NCI-H2107 treated with DMSO at 0.1 percent for 48 hours (cell line): ENCODE results near the gene SLC35F4.
A peak's percentile ranks its signal among the peaks of the same experiment; 100 is the strongest.

Experiments
- DNase-seq: peaks from one replicate; lab custom pipeline; 2025; ENCODE audit not compliant: unreplicated experiment; lab: John Stamatoyannopoulos, UW

Gene SLC35F4

GRCh38 chr14:57549765-57550420 lies 316.0 kb downstream of the SLC35F4 start:
- no peak for DNase-seq

- no peak for DNase-seq
These were observed 316.8 kb downstream of the SLC35F4 start for GRCh38 chr14:57549016-57549564.

GRCh38 chr14:57547131-57547530 lies 318.8 kb downstream of the SLC35F4 start:
- DNase-seq: no peak

- DNase-seq: peak; percentile 26
These were observed 332.7 kb downstream of the SLC35F4 start for GRCh38 chr14:57533214-57533613.

GRCh38 chr14:57530571-57530970 lies 335.3 kb downstream of the SLC35F4 start:
- no peak for DNase-seq

GRCh38 chr14:57526942-57527341 lies 338.9 kb downstream of the SLC35F4 start:
- no peak for DNase-seq

GRCh38 chr14:57519043-57519442 lies 346.8 kb downstream of the SLC35F4 start:
- DNase-seq: no peak
